ENCODE measurements around the gene MMP14. TPM values are rescaled to one million over a fixed set of nuclear protein-coding genes. Genes with fewer than 3 reads are reported as not detected.

The MMP14 gene
- total and polyA plus RNA-seq, 2 of the 8 experiments (the other 6 are each of a cell fraction or from before 2014, with no cell fraction given): 58.2 to 86.8 TPM

DNA sequence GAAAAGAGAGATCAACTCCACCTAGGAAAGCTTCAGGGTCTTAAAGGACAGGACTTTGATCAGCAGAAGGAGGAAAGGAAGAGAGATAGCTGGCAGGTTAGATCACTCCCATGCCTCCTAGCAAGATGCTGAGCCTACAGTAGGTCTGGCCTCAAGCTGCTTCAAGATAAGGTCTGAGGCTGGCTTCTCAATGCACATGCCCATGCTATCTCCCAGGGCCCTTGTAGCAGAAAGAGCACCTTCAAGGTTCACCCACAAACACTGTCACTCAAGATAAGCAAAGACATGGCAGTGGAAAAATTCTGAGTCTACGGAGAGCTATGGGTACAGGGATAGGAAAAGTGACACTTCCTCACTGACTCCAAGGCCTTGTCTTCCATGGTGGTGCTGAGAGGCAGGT is 61.0 kb downstream of the MMP14 start (continued):
- TF ChIP-seq, protein P1, sequence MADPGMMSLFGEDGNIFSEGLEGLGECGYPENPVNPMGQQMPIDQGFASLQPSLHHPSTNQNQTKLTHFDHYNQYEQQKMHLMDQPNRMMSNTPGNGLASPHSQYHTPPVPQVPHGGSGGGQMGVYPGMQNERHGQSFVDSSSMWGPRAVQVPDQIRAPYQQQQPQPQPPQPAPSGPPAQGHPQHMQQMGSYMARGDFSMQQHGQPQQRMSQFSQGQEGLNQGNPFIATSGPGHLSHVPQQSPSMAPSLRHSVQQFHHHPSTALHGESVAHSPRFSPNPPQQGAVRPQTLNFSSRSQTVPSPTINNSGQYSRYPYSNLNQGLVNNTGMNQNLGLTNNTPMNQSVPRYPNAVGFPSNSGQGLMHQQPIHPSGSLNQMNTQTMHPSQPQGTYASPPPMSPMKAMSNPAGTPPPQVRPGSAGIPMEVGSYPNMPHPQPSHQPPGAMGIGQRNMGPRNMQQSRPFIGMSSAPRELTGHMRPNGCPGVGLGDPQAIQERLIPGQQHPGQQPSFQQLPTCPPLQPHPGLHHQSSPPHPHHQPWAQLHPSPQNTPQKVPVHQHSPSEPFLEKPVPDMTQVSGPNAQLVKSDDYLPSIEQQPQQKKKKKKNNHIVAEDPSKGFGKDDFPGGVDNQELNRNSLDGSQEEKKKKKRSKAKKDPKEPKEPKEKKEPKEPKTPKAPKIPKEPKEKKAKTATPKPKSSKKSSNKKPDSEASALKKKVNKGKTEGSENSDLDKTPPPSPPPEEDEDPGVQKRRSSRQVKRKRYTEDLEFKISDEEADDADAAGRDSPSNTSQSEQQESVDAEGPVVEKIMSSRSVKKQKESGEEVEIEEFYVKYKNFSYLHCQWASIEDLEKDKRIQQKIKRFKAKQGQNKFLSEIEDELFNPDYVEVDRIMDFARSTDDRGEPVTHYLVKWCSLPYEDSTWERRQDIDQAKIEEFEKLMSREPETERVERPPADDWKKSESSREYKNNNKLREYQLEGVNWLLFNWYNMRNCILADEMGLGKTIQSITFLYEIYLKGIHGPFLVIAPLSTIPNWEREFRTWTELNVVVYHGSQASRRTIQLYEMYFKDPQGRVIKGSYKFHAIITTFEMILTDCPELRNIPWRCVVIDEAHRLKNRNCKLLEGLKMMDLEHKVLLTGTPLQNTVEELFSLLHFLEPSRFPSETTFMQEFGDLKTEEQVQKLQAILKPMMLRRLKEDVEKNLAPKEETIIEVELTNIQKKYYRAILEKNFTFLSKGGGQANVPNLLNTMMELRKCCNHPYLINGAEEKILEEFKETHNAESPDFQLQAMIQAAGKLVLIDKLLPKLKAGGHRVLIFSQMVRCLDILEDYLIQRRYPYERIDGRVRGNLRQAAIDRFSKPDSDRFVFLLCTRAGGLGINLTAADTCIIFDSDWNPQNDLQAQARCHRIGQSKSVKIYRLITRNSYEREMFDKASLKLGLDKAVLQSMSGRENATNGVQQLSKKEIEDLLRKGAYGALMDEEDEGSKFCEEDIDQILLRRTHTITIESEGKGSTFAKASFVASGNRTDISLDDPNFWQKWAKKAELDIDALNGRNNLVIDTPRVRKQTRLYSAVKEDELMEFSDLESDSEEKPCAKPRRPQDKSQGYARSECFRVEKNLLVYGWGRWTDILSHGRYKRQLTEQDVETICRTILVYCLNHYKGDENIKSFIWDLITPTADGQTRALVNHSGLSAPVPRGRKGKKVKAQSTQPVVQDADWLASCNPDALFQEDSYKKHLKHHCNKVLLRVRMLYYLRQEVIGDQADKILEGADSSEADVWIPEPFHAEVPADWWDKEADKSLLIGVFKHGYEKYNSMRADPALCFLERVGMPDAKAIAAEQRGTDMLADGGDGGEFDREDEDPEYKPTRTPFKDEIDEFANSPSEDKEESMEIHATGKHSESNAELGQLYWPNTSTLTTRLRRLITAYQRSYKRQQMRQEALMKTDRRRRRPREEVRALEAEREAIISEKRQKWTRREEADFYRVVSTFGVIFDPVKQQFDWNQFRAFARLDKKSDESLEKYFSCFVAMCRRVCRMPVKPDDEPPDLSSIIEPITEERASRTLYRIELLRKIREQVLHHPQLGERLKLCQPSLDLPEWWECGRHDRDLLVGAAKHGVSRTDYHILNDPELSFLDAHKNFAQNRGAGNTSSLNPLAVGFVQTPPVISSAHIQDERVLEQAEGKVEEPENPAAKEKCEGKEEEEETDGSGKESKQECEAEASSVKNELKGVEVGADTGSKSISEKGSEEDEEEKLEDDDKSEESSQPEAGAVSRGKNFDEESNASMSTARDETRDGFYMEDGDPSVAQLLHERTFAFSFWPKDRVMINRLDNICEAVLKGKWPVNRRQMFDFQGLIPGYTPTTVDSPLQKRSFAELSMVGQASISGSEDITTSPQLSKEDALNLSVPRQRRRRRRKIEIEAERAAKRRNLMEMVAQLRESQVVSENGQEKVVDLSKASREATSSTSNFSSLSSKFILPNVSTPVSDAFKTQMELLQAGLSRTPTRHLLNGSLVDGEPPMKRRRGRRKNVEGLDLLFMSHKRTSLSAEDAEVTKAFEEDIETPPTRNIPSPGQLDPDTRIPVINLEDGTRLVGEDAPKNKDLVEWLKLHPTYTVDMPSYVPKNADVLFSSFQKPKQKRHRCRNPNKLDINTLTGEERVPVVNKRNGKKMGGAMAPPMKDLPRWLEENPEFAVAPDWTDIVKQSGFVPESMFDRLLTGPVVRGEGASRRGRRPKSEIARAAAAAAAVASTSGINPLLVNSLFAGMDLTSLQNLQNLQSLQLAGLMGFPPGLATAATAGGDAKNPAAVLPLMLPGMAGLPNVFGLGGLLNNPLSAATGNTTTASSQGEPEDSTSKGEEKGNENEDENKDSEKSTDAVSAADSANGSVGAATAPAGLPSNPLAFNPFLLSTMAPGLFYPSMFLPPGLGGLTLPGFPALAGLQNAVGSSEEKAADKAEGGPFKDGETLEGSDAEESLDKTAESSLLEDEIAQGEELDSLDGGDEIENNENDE (IDR thresholded peaks at IDR 0.05; ENCODE audit: insufficient replicate concordance, low read length): no peak
- no peak for TF ChIP-seq TAF7 (optimal IDR thresholded peaks at IDR 0.05; ENCODE audit: borderline replicate concordance, low read depth, low read length)
- TF ChIP-seq RXRA (IDR thresholded peaks at IDR 0.05; ENCODE audit: insufficient read depth, low read depth, low read length): no peak
- TF ChIP-seq CTBP2 (IDR thresholded peaks at IDR 0.05; ENCODE audit: borderline replicate concordance, insufficient read depth, insufficient read length, low read length): no peak
- TF ChIP-seq PHF8 (conservative IDR thresholded peaks at IDR 0.05; ENCODE audit: low read depth, low read length): no peak

All from H1 (cell line).